ENCODE measurements around the gene SALL4.

- TF ChIP-seq CTCF (IDR thresholded peaks at IDR 0.05; ENCODE audit: insufficient read depth, low read length) (no peak), REST (IDR thresholded peaks at IDR 0.05; ENCODE audit: insufficient replicate concordance, low read depth) (no peak), POLR2AphosphoS5 (IDR thresholded peaks at IDR 0.05; ENCODE audit: low read depth) (no peak), GABPA (IDR thresholded peaks at IDR 0.05; ENCODE audit: low read depth) (no peak)
Measured at GRCh38 chr20:51818479-51819008, 16.2 kb upstream of the SALL4 start.

All from HL-60 (cell line).